NCI-H748 (cell line): Measurements from ENCODE around the gene AXIN2.
"Not testable (repeated sequence)": the region's sequence is repeated elsewhere in the genome, so short reads cannot be mapped to it uniquely, and the experiment has no call there.

Source experiments
- DNase-seq: peaks from one replicate; lab custom pipeline; 2025; ENCODE audit not compliant: unreplicated experiment; lab: John Stamatoyannopoulos, UW

Gene AXIN2

DNA sequence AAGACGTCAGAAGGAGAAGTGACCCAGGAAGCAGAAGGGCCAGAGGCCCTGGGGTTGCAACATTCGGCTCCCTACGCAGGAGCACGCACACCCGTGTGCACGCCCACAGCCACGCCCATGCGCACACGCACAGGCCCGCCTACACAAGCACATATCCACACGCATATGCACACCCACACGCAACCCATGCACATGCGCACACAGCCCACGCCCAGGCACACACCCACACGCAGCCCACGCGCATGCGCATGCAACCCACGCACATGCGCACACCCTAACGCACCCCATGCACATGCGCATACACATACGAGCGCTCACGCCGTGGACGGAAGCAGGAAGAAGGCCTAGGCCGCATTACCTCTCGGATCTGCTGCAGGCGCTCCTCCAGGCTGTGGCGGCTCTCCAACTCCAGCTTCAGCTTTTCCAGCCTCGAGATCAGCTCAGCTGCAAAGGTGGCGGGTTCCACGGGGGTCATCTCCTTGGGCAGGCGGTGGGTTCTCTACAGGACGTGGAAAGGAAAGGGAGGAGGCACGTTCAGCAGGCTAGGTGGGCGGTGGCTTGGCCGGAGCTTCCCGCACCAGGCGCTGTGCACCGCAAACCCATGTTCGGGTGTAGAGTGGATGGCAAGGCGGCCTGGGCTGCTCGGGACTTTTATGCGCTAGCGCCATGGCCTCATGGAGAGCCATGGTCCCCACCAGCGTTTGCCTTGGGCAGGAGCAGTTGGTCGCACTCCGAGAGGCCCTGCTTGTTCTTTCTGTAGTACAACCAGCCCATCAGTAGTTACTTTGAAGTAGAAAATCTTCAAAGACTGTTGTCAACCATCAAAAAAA is 23.4 kb downstream of the AXIN2 start:
- DNase-seq = no peak

DNA sequence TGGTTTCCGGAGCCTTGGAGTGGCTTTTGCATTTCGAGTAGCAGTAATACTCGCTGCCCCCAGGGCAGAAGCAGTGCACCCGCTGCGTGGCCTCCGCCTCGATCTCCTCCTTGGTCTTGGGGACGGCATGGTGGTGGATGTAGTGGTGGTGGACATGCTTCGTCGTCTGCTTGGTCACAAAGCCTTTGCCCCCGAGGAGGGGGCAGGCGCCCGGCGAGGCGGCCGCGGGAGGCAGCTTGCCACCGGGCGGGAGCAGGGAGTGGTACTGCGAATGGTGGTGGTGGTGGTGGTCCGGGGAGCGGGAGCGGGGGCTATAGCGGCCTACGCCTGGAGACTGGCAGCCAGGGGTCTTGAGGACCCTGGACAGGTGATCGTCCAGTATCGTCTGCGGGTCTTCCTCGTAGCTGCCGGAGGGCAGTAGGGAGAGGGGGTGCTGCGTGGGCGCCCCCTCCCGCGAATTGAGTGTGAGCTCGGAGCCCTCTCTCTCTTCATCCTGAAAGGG is 24.1 kb downstream of the AXIN2 start:
- no peak for DNase-seq

DNA sequence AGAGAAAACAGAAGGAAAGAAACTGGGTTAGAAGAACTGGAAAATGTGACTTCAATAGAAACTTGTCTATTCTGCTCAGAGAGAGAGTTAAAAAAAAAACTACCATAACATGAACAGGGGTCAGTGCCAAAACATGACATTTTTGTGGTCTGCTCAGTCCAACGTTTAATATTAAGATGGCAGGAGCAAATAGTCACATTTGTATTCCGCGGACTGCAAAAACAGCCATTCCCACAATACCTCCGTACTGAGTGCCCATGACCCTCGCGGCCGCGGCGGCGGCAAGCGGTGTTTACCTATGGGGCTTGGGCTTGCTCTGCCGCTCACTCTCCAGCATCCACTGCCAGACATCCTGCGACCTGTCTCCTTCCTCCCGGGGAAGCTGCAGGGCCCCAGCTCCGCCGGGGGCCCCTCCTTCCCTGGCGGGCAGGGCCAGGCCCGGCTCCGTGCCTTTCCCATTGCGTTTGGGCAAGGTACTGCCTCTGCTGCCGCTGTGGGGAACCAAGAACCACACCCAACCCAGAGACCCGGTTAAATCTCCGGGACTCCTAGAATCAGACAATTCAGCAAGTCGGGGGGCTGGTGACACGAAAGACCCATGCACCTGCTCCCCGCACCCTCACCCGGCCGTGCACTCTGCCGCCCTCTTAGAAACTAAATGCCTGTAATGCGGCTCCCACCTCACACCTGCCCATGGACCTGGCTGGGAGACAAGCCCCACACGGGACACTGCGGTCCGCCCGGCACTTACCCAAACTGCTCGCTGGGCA is 24.7 kb downstream of the AXIN2 start:
- DNase-seq = no peak

DNA sequence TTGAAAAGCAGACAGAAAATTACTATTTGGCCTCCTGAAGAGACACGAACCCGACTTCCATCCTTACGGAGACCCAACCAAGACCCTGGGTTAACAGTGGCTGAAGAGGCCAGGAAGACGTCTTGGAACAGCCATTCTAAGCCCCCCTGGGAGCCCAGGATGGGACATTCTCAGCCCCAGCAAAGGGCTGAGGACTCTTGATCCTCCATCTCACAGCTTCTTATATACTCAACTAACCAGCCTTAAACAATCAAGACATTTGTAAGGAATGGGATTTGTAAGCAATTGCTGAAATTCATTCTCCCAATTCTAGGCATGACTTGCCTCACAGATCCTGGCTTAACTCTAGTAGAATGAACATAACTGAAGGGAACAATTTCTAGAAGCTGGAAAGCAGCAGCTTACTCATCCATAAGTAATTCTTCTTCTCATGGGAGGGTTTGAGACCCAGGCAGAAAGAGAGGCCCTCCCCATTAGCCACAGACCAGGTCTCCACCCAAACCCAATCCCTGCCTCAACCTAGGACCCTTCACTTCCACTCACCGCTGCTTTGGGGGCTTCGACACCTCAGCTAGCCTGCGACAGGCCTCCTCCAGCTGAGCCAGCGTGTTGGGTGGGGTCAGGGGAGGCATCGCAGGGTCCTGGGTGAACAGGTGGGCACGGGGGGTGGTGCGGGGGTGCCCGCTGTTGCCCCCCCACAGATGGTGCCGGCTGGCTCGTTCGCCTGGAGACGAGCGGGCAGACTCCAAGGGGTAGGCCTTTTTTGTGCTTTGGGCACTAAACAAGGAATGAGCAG is 25.5 kb downstream of the AXIN2 start:
- DNase-seq = no peak

DNA sequence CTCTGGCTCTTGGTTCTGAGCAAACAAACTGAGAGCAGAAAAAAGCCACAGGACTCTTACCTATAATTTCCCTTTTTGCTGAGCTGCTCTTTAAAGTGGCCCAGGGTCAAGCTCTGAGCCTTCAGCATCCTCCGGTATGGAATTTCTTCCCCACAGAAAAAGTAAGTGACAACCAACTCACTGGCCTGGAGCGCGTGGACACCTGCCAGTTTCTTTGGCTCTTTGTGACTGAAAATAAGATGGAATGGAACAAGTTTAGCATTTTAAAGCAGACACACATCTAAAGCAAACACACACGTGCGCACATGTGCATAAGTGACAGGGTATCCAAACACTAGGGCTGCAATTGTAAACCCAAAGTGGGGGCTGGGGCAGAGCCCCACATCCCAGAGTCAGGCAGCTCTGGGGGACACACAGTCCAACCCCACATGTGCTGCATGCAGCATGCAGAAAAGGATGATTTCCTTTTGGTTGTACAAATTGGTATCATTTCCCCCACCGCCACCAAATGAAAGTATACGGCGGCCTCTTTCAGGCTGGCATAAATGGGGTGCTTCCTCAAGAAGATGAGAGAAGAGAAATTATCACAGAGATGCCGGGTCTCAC is 27.5 kb downstream of the AXIN2 start:
- DNase-seq = no peak

DNA sequence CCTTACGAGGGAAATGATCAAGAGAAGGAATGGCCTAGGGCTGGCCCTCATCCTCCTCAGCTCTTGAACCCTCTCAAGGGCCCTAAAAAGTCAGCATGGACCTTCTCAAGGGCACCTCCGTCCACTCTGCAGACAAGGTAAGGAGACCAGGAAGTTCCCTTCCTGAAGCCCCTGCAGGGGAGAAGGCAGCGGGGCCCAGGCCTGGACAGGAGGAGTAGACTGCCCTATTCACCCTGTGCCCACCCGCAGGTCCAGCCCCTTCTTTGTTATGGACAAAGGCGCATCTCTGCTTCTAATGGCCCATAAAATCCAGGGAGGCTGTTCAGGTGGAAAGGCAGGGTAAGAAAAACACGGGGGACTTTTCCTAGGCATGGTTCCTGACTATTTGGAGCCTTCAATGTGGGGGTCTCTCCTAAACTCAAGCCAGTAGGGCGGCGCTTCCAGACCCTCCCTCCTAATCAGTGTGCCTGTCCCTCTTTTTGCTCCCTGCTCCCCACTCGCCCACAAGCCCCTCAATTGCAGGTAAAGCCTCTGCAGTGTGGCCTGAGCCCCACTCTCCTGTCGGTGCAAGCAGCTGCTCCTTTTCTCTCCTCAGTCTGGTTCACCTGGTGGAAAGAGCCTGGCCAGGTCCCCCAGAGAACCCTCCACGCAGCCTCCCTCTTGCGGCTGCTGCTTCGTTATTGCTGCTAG is 28.2 kb downstream of the AXIN2 start:
- no peak for DNase-seq

DNA sequence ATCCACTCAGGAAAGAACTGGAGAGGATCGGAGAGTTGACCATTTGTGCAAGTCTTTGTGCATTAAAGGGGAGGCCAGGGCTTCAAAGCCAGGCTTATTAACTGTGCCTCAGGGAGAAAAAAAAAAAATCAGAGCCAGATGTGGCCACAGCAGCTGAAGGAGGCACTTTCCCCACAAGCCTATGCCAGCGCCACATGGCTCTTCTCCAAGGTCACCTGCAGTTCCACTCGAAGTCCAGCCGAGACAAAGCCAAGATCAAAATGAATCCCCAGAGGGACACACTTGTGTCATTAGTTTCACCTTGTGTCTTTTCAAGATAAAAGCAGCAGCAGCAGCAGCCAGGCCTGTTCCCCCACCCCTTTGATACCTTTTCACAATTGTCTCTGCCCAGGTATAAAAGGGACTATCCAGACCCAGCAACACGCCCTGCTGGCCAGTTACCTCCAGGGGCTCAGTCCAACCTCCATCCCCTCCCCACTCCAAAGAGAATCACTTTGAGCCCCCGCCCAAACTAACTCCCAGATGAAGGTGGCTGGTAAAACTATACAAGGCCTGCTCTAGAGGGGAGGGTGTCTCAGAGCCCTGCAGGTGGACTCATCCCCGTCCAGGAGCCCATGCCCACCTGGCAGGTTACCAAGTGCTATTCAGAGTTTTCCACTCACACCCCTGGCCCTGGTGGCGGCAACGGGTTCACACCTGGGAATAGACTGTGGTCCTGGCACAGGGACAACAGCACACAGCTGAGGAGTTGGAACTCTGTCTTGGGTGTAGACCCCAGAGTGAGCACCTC is 29.2 kb downstream of the AXIN2 start:
- DNase-seq = no peak

DNA sequence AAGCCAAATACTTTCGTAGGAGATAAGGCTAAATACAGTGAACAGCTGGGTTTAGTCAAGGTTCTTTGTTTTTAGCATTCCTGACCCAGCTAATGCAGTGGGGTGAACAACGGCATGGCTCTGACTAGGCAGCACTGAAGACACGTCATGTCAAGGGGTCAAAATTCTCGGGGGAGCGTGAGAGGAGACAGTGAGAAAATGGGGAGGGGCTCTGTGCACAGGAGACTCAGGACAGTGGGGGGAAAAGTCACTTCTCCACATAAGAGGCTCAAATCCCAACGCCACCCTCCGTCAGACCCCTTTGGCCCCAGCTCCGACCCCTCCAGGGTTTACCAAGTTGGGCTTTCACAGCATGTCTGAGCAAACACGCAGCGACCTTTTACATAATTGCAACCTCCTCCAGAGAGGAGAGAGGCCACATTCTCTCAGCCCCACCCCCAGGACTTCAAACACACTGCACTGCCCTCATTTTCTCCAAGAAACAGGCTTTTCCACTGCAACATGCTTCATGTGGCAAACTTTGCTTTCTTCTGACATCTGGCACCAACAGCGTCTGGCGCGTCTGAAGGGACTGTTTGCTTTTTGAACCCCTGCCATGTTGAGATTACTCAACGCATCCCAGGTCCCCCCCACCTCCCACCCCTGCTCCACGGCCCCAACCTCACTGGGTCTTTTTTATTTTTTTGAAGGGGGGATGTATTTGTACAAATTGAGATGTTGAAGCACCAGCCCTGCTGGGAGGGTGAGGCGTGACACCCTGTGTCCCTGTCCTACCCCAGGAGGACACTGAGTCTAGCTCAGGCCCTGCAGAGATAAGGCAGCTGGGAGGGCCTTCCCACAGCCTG is 30.0 kb downstream of the AXIN2 start:
- DNase-seq = peak; percentile 26

DNA sequence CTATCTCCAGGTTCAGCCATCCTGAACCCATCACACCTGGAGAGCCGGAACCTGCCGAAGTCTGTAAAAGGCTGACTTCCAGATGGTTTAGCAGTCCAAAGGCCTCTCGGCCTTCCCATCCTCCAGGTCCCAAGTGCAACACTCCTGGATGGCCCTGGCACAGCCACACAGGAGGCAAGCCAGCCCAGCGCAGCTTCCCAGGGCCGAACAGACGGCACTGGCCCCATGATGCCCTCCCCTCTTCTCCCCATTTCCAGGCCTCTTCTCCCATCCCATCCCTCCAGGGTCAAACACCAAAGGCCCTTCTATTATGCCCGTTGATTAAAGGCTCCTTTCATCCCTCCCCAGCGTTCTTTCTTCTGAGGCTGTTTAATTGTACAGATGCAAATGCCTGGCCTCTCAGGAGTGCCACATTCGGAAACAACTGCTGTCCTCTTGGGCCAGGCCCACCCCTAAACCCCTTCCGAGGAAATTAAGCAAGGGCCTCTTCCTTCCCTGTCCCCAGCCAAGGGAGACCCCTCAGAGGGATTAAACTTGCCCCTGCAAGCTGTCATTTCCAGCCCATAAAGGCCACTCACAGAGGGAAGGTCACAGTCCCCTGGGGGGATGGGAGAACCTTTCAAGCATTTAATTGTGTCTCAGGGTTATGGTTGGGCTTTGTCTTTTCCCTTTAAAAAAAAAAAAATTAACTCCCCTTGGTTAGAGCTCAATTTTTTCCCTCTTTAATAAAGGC is 30.8 kb downstream of the AXIN2 start:
- DNase-seq = no peak

DNA sequence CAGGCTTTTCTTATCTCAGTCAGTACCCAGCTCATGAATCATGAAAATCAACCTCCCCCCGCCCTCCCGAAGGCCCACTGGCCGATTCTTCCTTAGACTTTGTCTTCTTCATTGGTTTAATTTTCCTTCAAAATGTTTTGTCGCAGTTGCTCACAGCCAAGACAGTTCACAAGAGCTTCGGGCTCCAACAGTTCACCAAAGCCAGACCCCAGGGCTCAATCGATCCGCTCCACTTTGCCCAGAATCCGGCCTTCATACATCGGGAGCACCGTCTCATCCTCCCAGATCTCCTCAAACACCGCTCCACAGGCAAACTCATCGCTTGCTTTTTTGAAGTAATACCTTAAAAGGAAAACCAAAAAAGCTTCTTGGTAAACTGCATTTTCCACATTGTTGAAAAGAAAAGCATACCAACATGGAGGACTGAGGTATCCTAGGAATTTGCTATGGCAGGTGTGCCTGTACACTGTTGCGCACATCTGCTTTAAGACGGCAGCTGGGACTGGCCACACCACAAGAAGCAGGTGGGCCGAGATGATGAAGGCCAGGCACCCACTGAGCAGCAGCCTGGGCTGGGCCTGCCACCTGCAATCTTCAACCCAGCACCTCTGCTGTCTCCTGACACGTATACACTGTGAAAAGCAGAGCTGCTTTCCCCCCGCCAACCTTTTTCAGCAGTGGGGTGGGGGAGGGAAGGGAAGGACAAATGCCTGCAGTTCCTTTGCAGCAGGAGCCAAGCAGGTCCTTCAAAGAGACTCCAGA is 31.5 kb downstream of the AXIN2 start:
- DNase-seq = no peak

DNA sequence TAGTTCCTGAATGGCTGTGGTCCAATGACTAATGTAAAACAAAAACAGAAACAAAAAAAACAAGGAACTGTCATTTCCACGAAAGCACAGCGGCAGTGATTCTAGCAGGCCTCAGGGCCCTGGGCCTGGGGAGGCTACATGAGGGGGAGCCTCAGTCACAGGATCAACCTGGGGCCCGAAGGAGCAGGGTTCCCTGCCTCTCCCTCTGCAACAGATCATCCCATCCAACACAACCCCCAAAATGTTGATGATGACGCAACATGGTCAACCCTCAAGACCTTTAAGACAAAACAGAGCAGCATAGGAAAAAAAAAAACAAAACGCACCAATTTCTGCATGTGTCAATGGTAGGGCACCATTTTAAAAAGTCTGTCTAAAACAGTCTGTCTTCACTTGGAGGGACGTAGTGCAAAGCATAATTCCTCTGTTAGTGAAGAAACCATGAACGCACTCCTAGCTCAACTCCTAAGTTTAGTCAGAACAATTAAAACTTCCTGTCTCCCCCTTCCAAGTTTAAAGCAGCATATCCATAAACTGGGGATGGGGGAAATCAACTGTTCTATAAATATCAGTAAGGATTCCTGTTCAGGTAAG is 32.3 kb downstream of the AXIN2 start:
- DNase-seq = no peak

DNA sequence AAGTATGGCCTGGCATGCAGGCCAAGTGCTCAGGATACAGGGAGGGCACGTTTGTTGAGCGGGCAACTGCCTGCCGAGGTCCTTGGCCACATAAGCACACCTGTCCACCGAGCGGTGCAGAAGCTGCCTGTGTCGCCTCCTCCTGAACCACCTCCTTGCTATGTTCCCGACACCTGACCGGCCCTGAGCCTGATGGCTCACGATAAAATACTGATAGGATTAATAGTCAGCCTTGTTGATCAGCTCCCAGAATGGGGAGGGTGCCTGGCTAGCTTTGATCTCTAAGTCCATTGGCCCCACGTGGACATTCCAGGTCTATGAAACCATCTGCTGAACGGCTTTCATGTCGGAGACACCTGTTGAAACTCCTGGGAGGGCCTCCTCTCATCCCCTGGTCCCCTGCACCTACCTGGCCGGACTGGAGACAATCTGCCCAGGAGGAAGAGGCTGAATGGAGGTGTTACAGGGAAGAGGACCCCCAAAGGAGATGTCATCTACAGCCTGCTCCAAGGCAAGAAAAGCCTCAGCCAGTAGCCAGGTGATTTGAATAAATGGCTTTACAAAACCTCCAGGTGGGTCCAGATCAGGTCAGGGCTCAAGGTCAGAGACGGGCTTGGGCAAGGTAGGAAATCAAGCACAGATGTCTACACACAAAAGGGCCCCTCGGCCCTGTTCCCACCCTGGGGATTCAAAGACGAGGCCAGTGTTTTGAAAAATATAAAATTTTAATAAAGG is 33.4 kb downstream of the AXIN2 start:
- no peak for DNase-seq

DNA sequence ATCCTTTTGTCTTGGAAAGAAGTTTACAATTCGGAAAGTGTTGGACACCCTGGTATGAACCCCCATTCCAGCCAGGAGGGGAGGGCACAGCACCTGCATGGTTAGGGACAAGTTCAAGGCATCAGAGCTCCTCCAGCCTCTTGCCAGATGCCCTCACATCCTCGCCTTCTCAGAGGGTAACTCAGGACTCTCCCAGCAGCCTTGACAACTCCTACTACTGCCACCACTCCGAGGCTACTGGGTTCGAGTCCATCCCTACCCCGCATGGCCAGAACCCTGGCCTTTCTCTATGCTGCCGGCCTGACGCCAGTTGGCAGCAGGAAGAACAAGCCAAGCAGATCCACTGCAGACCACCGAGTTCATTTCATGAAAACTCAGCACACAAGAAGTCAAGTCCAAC is 34.1 kb downstream of the AXIN2 start:
- no peak for DNase-seq

DNA sequence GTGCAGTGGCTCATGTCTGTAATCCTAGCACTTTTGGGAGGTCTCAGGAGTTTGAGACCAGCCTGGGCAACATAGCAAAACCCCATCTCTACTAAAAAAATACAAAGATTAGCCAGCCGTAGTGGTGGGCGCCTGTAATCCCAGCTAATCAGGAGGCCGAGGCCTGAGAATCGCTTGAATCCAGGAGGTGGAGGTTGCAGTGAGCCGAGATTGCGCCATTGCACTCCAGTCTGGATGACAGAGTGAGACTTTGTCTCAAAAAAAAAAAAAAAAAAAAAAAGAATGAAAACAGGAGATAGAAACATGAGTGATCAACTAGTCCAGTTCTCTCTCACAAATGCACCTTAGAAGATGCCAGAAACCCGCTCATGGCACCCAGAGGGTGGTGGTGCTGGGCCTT is 34.6 kb downstream of the AXIN2 start:
- DNase-seq = not testable (repeated sequence)

DNA sequence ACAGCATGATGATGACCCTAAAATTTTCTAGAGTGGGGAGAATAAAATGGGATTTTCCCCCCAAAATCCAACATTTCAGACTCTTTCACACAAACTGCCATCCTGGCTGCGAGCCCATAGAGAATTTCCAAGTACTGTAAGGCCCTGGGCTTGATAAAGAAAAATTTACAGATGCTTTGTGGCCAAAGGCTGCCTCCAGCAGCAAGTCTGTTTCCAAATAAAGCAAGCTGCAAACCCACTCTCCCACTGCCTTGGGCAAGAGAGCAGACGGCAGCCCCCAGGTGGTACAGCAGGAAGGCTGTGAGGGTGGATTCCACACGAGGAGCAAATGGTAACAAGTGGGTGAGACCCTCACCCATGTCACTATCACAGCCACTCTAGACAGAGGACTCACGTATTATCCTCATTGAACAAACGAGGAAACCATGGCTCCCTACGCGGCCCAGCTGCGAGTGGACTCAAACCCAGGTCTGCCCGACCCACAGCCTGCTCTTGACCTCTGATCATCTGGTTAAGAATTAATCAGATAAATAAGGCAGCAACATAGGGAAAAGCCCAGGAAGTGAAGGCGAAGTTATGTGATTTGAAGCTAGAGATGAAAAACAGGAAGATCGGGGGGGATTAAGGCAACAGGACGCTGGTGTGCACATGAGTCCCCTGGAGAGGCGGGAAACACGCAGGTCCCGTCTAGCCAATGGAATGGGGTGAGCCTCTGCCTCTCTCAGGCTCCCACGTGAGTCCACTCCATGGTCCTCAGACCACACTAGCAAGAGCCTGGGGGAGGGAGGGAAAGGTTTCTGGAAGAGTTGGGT is 37.4 kb downstream of the AXIN2 start:
- no peak for DNase-seq
